Measurements from ENCODE around the gene FOXJ3.

- TF ChIP-seq CTCF (IDR thresholded peaks at IDR 0.05), result no peak
- TF ChIP-seq EZH2 (IDR thresholded peaks at IDR 0.05; ENCODE audit: borderline replicate concordance, insufficient read depth, low read depth, low read length, poor library complexity, severe bottlenecking), result no peak
These were observed 1.9 kb upstream of the FOXJ3 start for GRCh38 chr1:42336978-42337377.
